ENCODE data around the gene RASGEF1C.

RASGEF1C gene

GRCh38 chr5:180090098-180090768, 118.8 kb downstream of the RASGEF1C start (continued):
- TF ChIP-seq ZNF623 (tag by site-specific recombination; IDR thresholded peaks at IDR 0.05) = no peak
- TF ChIP-seq ZNF707 (tag by site-specific recombination; IDR thresholded peaks at IDR 0.05) = no peak
- TF ChIP-seq ZNF513 (tag by site-specific recombination; IDR thresholded peaks at IDR 0.05) = no peak
- TF ChIP-seq GLI4 (tag by site-specific recombination; IDR thresholded peaks at IDR 0.05) = no peak
- TF ChIP-seq ZSCAN4 (tag by site-specific recombination; IDR thresholded peaks at IDR 0.05) = no peak
- TF ChIP-seq GLIS1 (tag by site-specific recombination; IDR thresholded peaks at IDR 0.05) = peak; percentile 58
- no peak for TF ChIP-seq ZNF704 (tag by site-specific recombination; IDR thresholded peaks at IDR 0.05)
- no peak for TF ChIP-seq HOXC10 (CRISPR knock-in tag; IDR thresholded peaks at IDR 0.05)
- TF ChIP-seq ZNF223 (tag by site-specific recombination; IDR thresholded peaks at IDR 0.05) = peak; percentile 27; the same call in 1 of the 2 replicates
- TF ChIP-seq ZNF155 (tag by site-specific recombination; IDR thresholded peaks at IDR 0.05) = no peak
- no peak for TF ChIP-seq ZNF146 (tag by site-specific recombination; IDR thresholded peaks at IDR 0.05)
- TF ChIP-seq ZNF37A (tag by site-specific recombination; IDR thresholded peaks at IDR 0.05) = no peak
- TF ChIP-seq ZBTB44 (tag by site-specific recombination; IDR thresholded peaks at IDR 0.05) = no peak
- no peak for TF ChIP-seq ZNF302 (tag by site-specific recombination; IDR thresholded peaks at IDR 0.05; ENCODE audit: low read depth)
- no peak for TF ChIP-seq ZNF214 (tag by site-specific recombination; IDR thresholded peaks at IDR 0.05; ENCODE audit: borderline replicate concordance)
- peak; percentile 68; the same call in 1 of the 2 replicates for TF ChIP-seq GFI1B (tag by site-specific recombination; IDR thresholded peaks at IDR 0.05)
- TF ChIP-seq ZSCAN16 (tag by site-specific recombination; IDR thresholded peaks at IDR 0.05) = 0 out of 2 replicates have a peak, but pooled peaks have one; percentile 34
- no peak for TF ChIP-seq FEZF1 (tag by site-specific recombination; IDR thresholded peaks at IDR 0.05)
- TF ChIP-seq IKZF3 (tag by site-specific recombination; IDR thresholded peaks at IDR 0.05) = 0 out of 2 replicates have a peak, but pooled peaks have one; percentile 25
- TF ChIP-seq ZNF112 (tag by site-specific recombination; IDR thresholded peaks at IDR 0.05) = no peak
- TF ChIP-seq HIC1 (tag by site-specific recombination; IDR thresholded peaks at IDR 0.05) = peak; percentile 51; the same call in 1 of the 2 replicates
- no peak for TF ChIP-seq ZNF624 (tag by site-specific recombination; IDR thresholded peaks at IDR 0.05)
- TF ChIP-seq ZNF76 (tag by site-specific recombination; IDR thresholded peaks at IDR 0.05; ENCODE audit: borderline replicate concordance, low read depth) = peak; percentile 47; the same call in 1 of the 2 replicates
- no peak for TF ChIP-seq AEBP2 (tag by site-specific recombination; IDR thresholded peaks at IDR 0.05; ENCODE audit: borderline replicate concordance)
- no peak for TF ChIP-seq ZNF701 (tag by site-specific recombination; IDR thresholded peaks at IDR 0.05)
- TF ChIP-seq ZNF133 (tag by site-specific recombination; IDR thresholded peaks at IDR 0.05) = no peak
- TF ChIP-seq ZNF530 (tag by site-specific recombination; IDR thresholded peaks at IDR 0.05; ENCODE audit: low read depth) = no peak
- no peak for TF ChIP-seq ZNF416 (tag by site-specific recombination; IDR thresholded peaks at IDR 0.05)
- no peak for TF ChIP-seq ZNF792 (tag by site-specific recombination; IDR thresholded peaks at IDR 0.05)
